ES-I3 (cell line): ENCODE measurements around the gene PRKG2.

Experiments
- H3K36me3 ChIP-seq: 2 replicates; pipeline ENCODE4 v1.6.1; 2013; ENCODE audit warnings: mild to moderate bottlenecking, low read length, control low read depth, moderate library complexity; ENCODE audit not compliant: insufficient read depth
- H3K4me1 ChIP-seq: 2 replicates; pipeline ENCODE4 v1.6.1; 2013; ENCODE audit warnings: mild to moderate bottlenecking, control low read depth, low read length; ENCODE audit not compliant: insufficient read depth
- H3K9ac ChIP-seq: 2 replicates; pipeline ENCODE4 v1.6.1; 2013; ENCODE audit warnings: low read depth, mild to moderate bottlenecking, low read length, moderate library complexity
- H3K9me3 ChIP-seq: 2 replicates; pipeline ENCODE4 v1.6.1; 2013; ENCODE audit warnings: mild to moderate bottlenecking, low read length, moderate library complexity; ENCODE audit not compliant: control insufficient read depth, insufficient read depth

PRKG2 gene

GRCh38 chr4:81120055-81120454 is 95.0 kb downstream of the PRKG2 start:
- Histone ChIP-seq H3K36me3 (no peaks in the 10 kb centered on the region), H3K4me1 (no peaks in the 10 kb centered on the region), H3K9me3 (no peaks in the 10 kb centered on the region), H3K9ac (no peak overlapping the region)

GRCh38 chr4:81118086-81118485 is 96.9 kb downstream of the PRKG2 start:
- H3K9me3 ChIP-seq = no peaks in the 10 kb centered on the region

GRCh38 chr4:81116566-81116965 is 98.5 kb downstream of the PRKG2 start:
- Histone ChIP-seq H3K9ac (no peak overlapping the region), H3K36me3 (no peaks in the 10 kb centered on the region), H3K4me1 (no peaks in the 10 kb centered on the region), H3K9me3 (no peaks in the 10 kb centered on the region)

More at GRCh38 chr4:81118086-81118485, 96.9 kb downstream of the PRKG2 start:
- Histone ChIP-seq H3K9ac (no peak overlapping the region), H3K36me3 (no peaks in the 10 kb centered on the region), H3K4me1 (no peaks in the 10 kb centered on the region)

DNA sequence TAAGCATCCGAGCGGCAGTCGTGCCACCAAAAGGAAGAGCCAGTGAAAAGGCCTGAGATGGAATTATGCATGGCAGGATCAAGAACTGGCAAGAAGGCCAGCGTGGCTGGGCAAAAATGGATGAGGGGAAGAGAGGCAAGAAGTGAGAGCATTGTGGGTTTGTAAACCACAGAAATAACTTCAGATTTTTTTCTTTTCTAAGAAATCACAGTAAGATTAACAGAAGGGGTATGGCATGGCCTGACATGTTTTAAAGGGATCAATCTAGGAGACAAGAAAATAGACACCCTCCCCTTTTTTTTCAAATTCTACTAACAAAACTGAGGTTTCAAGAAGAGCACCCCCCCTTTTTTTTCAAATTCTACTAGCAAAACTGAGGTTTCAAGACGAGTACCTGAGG is 102.0 kb downstream of the PRKG2 start:
- H3K4me1 ChIP-seq = no peaks in the 10 kb centered on the region
- no peaks in the 10 kb centered on the region for H3K9me3 ChIP-seq
- no peak overlapping the region for H3K9ac ChIP-seq
- no peaks in the 10 kb centered on the region for H3K36me3 ChIP-seq

- Histone ChIP-seq H3K9me3 (no peaks in the 10 kb centered on the region), H3K36me3 (no peaks in the 10 kb centered on the region), H3K4me1 (no peaks in the 10 kb centered on the region), H3K9ac (no peak overlapping the region)
Observed at GRCh38 chr4:81109356-81109755, 105.7 kb downstream of the PRKG2 start.

GRCh38 chr4:81106150-81106549 is 108.9 kb downstream of the PRKG2 start:
- Histone ChIP-seq H3K4me1 (no peaks in the 10 kb centered on the region), H3K36me3 (no peaks in the 10 kb centered on the region), H3K9me3 (no peaks in the 10 kb centered on the region), H3K9ac (no peak overlapping the region)

- no peaks in the 10 kb centered on the region for H3K4me1 ChIP-seq
- H3K9me3 ChIP-seq = no peaks in the 10 kb centered on the region
- no peaks in the 10 kb centered on the region for H3K36me3 ChIP-seq
- H3K9ac ChIP-seq = no peak overlapping the region
Observed at GRCh38 chr4:81102107-81102506, 112.9 kb downstream of the PRKG2 start.

GRCh38 chr4:81096566-81096965 is 118.5 kb downstream of the PRKG2 start:
- Histone ChIP-seq H3K9me3 (no peaks in the 10 kb centered on the region), H3K4me1 (no peaks in the 10 kb centered on the region), H3K36me3 (no peaks in the 10 kb centered on the region), H3K9ac (no peak overlapping the region)

DNA sequence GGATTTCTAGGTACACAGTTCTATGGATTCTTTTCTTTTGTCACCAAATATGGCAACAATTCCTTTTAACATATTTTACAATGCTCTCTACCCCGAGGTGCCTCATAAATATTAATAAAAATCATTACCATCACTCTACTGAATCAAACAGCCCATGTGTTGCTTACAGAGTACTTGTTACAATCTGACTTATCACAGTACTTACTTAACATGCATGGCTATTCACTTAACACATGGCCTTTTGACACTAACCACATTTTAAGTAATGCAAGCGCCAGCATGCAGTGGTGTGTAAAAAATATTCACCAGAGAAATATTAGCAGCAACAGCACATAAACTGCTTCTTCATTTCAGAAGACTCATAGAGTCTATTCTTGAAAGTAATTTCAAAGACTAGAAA is 119.6 kb downstream of the PRKG2 start:
- Histone ChIP-seq H3K9me3 (no peaks in the 10 kb centered on the region), H3K4me1 (no peaks in the 10 kb centered on the region), H3K9ac (no peak overlapping the region), H3K36me3 (no peaks in the 10 kb centered on the region)

- H3K9ac ChIP-seq = no peak overlapping the region
- no peaks in the 10 kb centered on the region for H3K4me1 ChIP-seq
- H3K9me3 ChIP-seq = no peaks in the 10 kb centered on the region
- H3K36me3 ChIP-seq = no peaks in the 10 kb centered on the region
Observed at GRCh38 chr4:81093720-81094401, 121.2 kb downstream of the PRKG2 start.

GRCh38 chr4:81085979-81086378 is 129.0 kb downstream of the PRKG2 start:
- H3K4me1 ChIP-seq = no peaks in the 10 kb centered on the region
- H3K9ac ChIP-seq = no peak overlapping the region
- H3K36me3 ChIP-seq = no peaks in the 10 kb centered on the region
- H3K9me3 ChIP-seq = no peaks in the 10 kb centered on the region

DNA sequence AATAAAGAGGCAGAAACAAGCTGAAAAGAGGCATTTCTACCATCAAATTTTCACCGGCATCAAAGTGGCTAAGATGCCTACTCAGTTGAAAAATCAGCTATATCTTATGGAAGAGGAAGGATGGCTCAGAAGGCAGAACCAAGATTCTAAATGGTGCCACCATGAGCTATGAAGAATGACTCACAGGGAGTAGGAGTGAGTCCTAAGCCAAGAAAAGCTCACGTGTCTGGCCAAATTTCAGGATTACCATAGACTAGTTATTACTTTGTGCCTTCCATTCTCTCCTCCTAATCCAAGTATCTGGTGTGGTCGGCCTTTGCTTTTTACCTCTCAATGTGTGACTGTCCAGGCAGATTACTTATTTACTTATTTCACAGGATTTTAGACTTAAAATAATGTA is 129.7 kb downstream of the PRKG2 start:
- Histone ChIP-seq H3K9me3 (no peaks in the 10 kb centered on the region), H3K4me1 (no peaks in the 10 kb centered on the region), H3K36me3 (no peaks in the 10 kb centered on the region), H3K9ac (no peak overlapping the region)

DNA sequence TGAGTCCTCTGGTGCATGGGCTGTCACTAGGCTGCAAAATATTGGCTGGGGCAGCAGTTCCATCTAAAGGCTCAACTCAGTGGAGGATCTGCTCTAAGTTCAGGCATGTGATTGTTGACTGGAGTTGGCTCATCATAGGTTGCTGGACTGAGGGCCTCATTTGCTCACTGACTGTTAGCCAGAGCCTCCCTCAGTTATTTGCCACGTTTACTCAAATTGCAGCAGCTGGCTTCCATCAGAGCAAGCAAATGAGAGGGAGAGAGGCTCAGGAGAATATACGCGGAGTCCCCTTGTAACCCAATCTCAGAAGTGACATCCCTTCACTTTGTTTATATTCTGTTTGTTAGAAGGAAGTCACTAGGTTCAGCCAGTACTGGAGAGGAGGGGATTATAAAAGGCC is 130.4 kb downstream of the PRKG2 start:
- H3K36me3 ChIP-seq = no peaks in the 10 kb centered on the region
- H3K4me1 ChIP-seq = no peaks in the 10 kb centered on the region
- no peaks in the 10 kb centered on the region for H3K9me3 ChIP-seq
- H3K9ac ChIP-seq = no peak overlapping the region

DNA sequence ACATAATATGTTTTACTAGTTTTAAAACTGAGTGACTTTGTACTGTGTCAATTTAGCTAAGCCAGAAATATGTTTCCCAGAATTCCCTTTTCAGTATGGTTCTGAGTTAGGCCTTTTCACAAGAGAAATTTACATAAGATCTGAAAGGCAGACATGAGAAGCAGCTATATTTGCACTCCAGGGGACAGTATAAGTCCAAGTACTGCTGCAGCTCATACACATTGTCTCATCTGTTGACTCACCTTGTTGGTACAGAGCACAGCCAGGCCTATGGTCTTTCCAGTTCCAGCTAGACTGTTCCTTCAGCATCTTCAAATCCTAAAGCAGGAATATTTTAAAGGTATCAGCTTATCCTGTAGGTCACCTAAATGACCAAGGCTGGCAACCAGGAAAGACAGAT is 131.0 kb downstream of the PRKG2 start:
- no peaks in the 10 kb centered on the region for H3K4me1 ChIP-seq
- H3K9ac ChIP-seq = no peak overlapping the region
- H3K36me3 ChIP-seq = no peaks in the 10 kb centered on the region
- H3K9me3 ChIP-seq = no peaks in the 10 kb centered on the region

GRCh38 chr4:81081156-81081555 is 133.9 kb downstream of the PRKG2 start:
- Histone ChIP-seq H3K9me3 (no peaks in the 10 kb centered on the region), H3K9ac (no peak overlapping the region), H3K36me3 (no peaks in the 10 kb centered on the region), H3K4me1 (no peaks in the 10 kb centered on the region)

DNA sequence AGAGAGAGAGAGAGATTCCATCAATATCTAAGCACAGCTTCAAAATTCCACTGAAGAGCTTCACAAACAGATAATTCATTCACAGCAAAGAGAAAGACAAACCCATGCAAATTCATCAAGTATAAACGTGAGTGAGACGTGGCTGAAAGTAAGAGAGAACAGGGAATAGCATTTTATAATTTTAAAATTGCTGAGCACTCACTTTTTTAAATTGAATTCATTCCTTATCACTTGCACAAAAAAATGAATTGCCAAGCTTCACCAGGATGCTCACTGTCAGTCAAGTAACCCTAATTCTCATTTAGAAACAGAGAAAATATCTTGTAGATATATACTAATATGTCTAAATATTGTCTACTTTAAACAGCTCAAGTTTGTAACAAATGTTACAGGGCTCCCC is 144.0 kb downstream of the PRKG2 start:
- no peaks in the 10 kb centered on the region for H3K36me3 ChIP-seq
- no peaks in the 10 kb centered on the region for H3K9me3 ChIP-seq
- H3K9ac ChIP-seq = no peak overlapping the region
- no peaks in the 10 kb centered on the region for H3K4me1 ChIP-seq
